H1 (cell line): Measurements from ENCODE around the gene C2.

ENCODE experiments used
- CREB1 ChIP-seq: IDR thresholded peaks from 2 replicates; pipeline ENCODE4 v1.6.1; 2012; ENCODE audit warnings: inconsistent platforms
- CTCF ChIP-seq, 3 experiments: IDR thresholded peaks; 1 replicate in 2 of 3; 2 replicates in 1 of 3; pipeline versions ENCODE4 v1.5.1 to v1.6.1; 2011; ENCODE audit warnings: low read length in 3 of 3, mild to moderate bottlenecking in 3 of 3, inconsistent platforms in 2 of 3, low read depth in 1 of 3, moderate library complexity in 1 of 3; ENCODE audit not compliant: insufficient read depth in 1 of 3; ENCODE audit errors: control extremely low read depth in 1 of 3
- EZH2 ChIP-seq: fragments of 200-600 bp; sonication (generic); IDR thresholded peaks from 2 replicates; pipeline ENCODE4 v1.7.1; 2012; ENCODE audit warnings: low read depth, mild to moderate bottlenecking, moderate library complexity, low read length, inconsistent platforms; ENCODE audit not compliant: severe bottlenecking
- POLR2A ChIP-seq, 2 experiments: IDR thresholded peaks; 1 replicate in 1 of 2; 2 replicates in 1 of 2; pipeline ENCODE4 v1.6.1; 2011; ENCODE audit warnings: low read depth in 2 of 2, low read length in 2 of 2, mild to moderate bottlenecking in 2 of 2; ENCODE audit errors: control extremely low read depth in 1 of 2
- SP4 ChIP-seq: IDR thresholded peaks from 2 replicates; pipeline ENCODE4 v1.6.1; 2012; ENCODE audit warnings: low read length, inconsistent platforms

DNA sequence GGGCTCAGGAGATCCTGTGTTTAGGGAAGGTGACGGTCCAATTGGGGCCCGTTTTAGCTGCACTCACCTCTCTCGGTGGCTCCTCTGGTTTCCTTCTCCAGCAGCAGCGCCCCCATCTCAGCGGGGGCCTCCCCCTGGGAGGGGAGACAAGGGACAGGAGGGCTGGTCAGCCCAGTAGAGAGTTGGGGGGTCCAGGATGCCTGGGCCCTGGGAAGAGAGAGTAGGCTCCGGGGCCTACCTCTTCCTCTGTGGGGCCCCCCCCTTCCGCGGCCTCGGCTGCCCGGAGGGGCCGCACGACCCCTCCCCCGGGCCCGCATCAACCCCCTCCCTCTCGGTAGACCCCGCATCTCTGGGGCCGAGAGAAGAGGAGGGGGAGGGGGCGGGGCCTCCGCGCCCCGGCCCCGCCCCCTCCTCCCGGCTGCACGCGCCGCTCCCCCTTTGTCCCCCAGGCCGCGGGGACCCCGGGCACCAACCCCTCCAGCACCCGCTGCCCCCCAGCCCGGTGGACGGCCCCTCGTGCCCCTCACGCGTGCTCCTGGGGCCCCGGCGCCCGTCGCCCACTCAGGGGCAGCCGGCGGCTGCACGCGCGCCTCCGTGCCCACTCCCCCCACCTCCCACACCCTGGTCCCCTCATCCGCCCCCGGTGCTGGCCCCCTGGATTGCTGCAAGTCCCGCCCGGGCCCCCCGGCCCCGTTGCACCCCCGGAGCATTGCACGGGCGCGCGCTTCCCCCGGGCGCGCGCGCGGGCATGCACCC is 30.5 kb upstream of the C2 start:
- no peak for TF ChIP-seq CTCF (IDR thresholded peaks at IDR 0.05; ENCODE audit: control extremely low read depth in 1 of 3, insufficient read depth in 1 of 3, low read depth in 1 of 3, low read length in 3 of 3)
- TF ChIP-seq SP4 = no peak
- TF ChIP-seq EZH2 = no peak
- TF ChIP-seq CREB1 = no peak
- no peak for TF ChIP-seq POLR2A (IDR thresholded peaks at IDR 0.05; ENCODE audit: control extremely low read depth in 1 of 2, low read depth in 2 of 2, low read length in 2 of 2)
